ENCODE data around the gene CA10. TPM values are rescaled to one million over a fixed set of nuclear protein-coding genes. Genes with fewer than 3 reads are reported as not detected.

The CA10 gene
- polyA plus RNA-seq, 1 experiment = not detected

- peaks cover 25% of the 10 kb centered on the region for H3K9me3 ChIP-seq (ENCODE audit: control insufficient read depth, insufficient read depth, low read length)
- CTCF ChIA-PET = no interaction called here
- H3K27me3 ChIP-seq (ENCODE audit: control insufficient read depth, insufficient read depth, low read length) = no peaks in the 10 kb centered on the region
- no peak for DNase-seq (ENCODE audit: low read depth, low spot score)
- TF ChIP-seq CTCF (IDR thresholded peaks at IDR 0.05; ENCODE audit: low read depth, low read length) = no peak
- H3K4me3 ChIP-seq (ENCODE audit: low read depth, low read length) = no peak overlapping the region
- no peak overlapping the region for H3K27ac ChIP-seq (ENCODE audit: low read depth, low read length)
- POLR2A ChIA-PET = no interaction called here
These were observed 508.3 kb downstream of the CA10 start for GRCh38 chr17:51650202-51650601.

GRCh38 chr17:51647826-51648225 lies 510.7 kb downstream of the CA10 start:
- H3K9me3 ChIP-seq (ENCODE audit: control insufficient read depth, insufficient read depth, low read length) = peaks cover 29% of the 10 kb centered on the region
- POLR2A ChIA-PET = no interaction called here
- no peak for TF ChIP-seq CTCF (IDR thresholded peaks at IDR 0.05; ENCODE audit: low read depth, low read length)
- no peak overlapping the region for H3K4me3 ChIP-seq (ENCODE audit: low read depth, low read length)
- DNase-seq (ENCODE audit: low read depth, low spot score) = no peak
- CTCF ChIA-PET = no interaction called here
- no peaks in the 10 kb centered on the region for H3K27me3 ChIP-seq (ENCODE audit: control insufficient read depth, insufficient read depth, low read length)
- no peak overlapping the region for H3K27ac ChIP-seq (ENCODE audit: low read depth, low read length)

GRCh38 chr17:51647067-51647466 lies 511.4 kb downstream of the CA10 start:
- no peak overlapping the region for H3K4me3 ChIP-seq (ENCODE audit: low read depth, low read length)
- H3K27ac ChIP-seq (ENCODE audit: low read depth, low read length) = no peak overlapping the region
- ChIA-PET CTCF (no interaction called here), POLR2A (no interaction called here)
- peaks cover 26% of the 10 kb centered on the region for H3K9me3 ChIP-seq (ENCODE audit: control insufficient read depth, insufficient read depth, low read length)
- no peak for DNase-seq (ENCODE audit: low read depth, low spot score)
- no peak for TF ChIP-seq CTCF (IDR thresholded peaks at IDR 0.05; ENCODE audit: low read depth, low read length)
- no peaks in the 10 kb centered on the region for H3K27me3 ChIP-seq (ENCODE audit: control insufficient read depth, insufficient read depth, low read length)

GRCh38 chr17:51646539-51646938 lies 512.0 kb downstream of the CA10 start:
- no peak for TF ChIP-seq CTCF (IDR thresholded peaks at IDR 0.05; ENCODE audit: low read depth, low read length)
- POLR2A ChIA-PET = no interaction called here
- no peaks in the 10 kb centered on the region for H3K27me3 ChIP-seq (ENCODE audit: control insufficient read depth, insufficient read depth, low read length)
- no peak overlapping the region for H3K27ac ChIP-seq (ENCODE audit: low read depth, low read length)
- CTCF ChIA-PET = no interaction called here
- no peak for DNase-seq (ENCODE audit: low read depth, low spot score)
- H3K9me3 ChIP-seq (ENCODE audit: control insufficient read depth, insufficient read depth, low read length) = peaks cover 23% of the 10 kb centered on the region
- no peak overlapping the region for H3K4me3 ChIP-seq (ENCODE audit: low read depth, low read length)

- Histone ChIP-seq H3K27me3 (ENCODE audit: control insufficient read depth, insufficient read depth, low read length) (no peaks in the 10 kb centered on the region), H3K27ac (ENCODE audit: low read depth, low read length) (no peak overlapping the region), H3K9me3 (ENCODE audit: control insufficient read depth, insufficient read depth, low read length) (peaks cover 23% of the 10 kb centered on the region), H3K4me3 (ENCODE audit: low read depth, low read length) (no peak overlapping the region)
- no peak for DNase-seq (ENCODE audit: low read depth, low spot score)
- ChIA-PET CTCF (no interaction called here), POLR2A (no interaction called here)
- TF ChIP-seq CTCF (IDR thresholded peaks at IDR 0.05; ENCODE audit: low read depth, low read length) = no peak
These were observed 513.5 kb downstream of the CA10 start for GRCh38 chr17:51645056-51645455.
